Medulla oblongata (tissue), 1 donor: ENCODE data around the gene TMEM126A.
"Not testable (repeated sequence)": the region's sequence is repeated elsewhere in the genome, so short reads cannot be mapped to it uniquely, and the experiment has no call there.

Experiments
- DNase-seq: peaks from one replicate; pipeline ENCODE4 v3.0.0-alpha.2; 2015; ENCODE audit errors: extremely low spot score

TMEM126A gene

DNA sequence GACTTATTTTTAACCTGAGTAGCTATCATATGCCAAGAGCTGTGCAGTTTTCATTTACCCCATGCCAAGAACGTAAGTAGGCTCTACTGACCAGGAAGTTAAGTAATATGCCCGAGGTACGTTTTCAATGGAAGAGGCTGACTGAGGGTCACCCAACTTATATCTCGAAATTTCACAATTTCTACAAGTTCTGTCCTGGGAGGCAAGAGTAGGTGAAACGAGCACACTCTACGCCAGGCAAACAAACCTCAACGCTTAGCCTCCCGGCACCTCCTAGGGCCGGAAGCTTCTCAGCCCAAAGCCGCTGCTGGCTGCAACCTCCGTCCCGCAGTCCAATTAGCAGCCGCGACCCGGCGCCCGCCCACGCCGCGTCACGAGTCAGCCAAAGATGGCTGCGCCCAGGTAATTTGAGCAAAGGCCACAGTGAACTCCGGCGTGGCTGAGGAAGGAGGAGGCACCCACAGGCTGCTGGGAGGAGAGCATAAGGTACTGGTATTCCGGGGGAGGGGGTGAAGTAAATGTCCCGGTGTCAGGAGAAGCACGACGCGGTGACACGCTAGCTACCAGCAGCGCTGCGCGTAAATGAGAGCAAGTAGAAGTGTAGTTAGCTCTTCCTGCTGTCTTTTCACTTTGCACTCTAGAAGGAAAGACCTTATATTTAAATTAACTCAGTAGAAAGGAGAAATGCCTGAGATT lies at the start of gene TMEM126A:
TMEM126A (plus strand) TSS at position 364 of the 696 bp plus-strand sequence. CDS start 2,289 bp downstream, outside the sequence.
- DNase-seq = peak; percentile 92

DNA sequence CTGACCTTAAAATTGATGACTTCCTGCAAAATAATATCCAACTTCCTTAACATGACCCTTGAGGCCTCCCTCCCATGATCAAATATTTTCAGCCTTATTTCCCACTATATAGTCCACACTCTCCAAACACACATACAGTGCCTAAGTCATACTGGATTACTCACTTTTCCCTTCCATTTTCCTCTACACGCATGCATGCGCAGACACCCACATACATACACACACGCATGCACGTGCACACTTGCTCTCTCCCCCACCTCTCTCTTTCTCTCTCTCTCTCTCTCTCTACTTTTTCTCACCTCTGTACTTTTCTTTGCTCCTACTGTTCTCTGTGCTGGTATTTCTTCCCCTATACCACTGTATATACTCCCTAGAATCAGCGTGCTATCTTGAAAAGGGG lies 48.7 kb upstream of the TMEM126A start:
- no peak for DNase-seq

DNA sequence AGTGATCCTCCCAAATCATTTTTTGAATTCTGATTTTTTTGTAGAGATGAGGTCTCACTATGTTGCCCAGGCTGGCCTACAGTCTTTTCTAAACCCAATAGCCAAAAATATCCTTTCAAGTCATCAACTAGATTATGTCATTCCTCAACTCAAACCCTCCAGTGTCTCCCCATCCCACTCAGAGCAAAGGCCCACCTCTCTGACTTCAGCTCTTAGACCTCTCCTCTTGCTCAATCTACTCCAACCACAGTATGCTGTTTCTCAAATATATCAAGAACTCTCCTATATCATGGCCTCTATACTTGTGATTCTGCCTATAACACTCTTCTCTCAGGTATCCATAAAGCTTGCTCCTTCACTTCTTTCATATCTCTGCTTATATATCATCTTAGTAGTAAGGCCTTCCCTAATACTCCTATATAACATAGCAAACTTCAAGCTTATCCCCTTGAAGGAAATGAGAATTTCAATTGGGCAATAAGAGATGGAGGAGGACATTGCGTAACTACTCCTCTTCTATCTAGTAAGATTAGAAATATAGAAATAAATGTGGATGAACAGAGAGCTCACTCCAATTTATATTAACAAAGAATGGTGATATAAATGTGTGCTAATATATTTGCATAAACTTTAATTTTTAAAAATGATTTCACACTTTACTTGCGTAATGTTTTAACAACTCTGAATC lies 45.1 kb upstream of the TMEM126A start:
- no peak for DNase-seq

DNA sequence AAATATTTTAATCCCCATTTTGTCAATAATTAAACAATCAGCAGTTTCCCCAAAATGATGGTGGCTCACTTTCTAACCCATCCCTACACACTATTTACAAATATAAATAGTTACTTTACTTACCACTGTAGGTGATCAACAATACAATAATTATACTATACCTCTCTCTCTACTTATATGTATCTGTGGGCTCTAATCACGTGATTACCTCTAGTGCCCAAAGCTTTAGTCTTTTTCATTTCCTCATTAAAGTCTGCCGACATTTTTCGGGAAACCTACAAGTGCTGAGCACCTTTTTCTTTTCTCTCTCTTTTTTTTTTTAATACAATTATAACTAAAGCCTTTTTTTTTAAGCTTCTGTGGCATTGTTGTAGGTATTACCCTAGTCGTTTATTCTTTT lies 44.5 kb upstream of the TMEM126A start:
- no peak for DNase-seq

DNA sequence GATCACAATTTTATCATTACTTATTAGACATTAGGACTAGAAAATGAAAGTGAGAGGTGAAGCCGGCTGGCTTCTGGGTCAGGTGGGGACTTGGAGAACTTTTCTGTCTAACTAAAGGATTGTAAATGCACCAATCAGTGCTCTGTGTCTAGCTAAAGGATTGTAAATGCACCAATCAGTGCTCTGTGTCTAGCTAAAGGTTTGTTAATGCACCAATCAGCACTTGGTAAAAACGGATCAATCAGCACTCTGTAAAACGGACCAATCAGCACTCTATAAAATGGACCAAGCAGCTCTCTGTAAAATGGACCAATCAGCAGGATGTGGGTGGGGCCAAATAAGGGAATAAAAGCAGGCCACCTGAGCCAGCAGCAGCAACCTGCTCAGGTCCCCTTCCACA lies 41.5 kb upstream of the TMEM126A start:
- not testable (repeated sequence) for DNase-seq

DNA sequence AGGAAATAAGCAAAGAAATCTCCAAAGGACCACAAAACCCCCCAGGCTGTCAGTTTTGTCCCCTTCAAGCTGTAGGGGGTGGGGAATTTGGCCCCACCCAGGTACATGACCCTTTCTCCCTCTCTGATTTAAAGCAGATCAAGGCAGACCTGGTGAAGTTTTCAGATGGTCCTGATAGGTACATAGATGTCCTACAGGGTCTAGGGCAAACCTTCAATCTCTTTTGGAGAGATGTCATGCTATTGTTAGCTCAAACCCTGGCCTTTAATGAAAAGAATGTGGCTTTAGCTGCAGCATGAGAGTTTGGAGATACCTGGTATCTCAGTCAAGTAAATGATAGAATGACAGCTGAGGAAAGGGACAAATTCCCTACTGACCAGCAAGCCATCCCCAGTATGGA lies 39.1 kb upstream of the TMEM126A start:
- DNase-seq = not testable (repeated sequence)

DNA sequence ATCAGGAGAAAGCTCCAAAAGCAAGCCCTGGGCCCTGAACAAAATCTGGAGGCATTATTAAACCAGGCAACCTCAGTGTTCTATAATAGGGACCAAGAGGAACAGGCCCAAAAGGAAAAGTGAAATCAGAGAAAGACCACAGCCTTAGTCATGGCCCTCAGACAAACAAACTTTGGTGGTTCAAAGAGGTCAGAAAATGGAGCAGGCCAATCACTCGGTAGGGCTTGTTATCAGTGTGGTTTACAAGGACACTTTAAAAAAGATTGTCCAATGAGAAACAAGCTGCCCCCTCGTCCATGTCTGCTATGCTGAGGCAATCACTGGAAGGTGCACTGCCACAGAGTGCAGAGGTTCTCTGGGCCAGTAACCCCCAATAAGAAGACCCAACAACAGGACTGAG lies 38.5 kb upstream of the TMEM126A start:
- DNase-seq = not testable (repeated sequence)

DNA sequence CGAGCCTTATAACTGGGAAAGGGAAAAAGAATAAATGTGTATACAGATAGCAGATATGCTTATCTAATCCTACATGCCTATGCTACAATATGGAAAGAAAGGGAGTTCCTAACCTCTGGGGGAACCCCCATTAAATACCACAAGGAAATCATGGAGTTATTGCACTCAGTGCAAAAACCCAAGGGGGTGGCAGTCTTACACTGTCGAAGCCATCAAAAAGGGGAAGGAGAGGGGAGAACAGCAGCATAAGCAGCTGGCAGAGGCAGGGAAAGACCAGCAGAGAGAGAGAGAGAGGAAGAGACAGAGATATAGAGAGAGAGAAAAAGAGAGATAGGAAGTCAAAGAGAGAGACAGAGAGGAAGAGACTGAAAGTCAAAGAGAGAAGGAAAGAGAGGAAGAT lies 36.1 kb upstream of the TMEM126A start:
- not testable (repeated sequence) for DNase-seq

DNA sequence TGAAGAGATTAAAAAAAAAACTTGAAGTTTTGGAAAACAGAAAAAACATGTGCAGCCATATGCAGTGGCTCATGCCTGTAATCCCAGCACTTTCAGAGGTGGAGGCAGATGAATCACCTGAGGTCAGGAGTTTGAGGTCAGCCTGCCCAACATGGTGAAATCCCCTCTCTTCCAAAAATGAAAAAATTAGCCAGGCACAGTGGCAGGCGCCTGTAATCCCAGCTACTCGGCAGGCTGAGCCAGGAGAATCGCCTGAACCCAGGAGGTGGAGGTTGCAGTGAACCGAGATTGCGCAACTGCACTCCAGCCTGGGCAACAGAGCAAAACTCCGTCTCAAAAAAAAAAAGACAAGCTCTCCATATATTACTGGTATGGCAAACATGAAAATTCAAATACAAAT lies 28.3 kb upstream of the TMEM126A start:
- no peak for DNase-seq

DNA sequence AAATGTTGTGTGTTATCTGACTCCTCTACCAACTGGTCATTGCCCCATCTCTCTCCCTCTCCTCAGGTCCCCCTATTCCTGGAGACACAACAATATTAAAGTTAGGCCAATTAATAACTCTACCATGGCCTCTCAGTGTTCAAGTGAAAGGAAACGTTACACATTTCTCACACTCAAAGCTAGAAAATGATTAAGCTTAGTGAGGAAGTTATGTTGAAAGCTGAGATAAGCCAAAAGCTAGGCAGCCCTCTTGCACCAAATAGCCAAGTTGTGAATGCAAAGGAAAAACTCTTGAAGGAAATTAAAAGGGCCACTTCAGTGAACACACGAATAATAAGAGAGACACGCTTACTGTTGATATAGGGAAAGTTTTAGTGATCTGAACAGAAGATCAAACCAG lies 27.5 kb upstream of the TMEM126A start:
- DNase-seq = no peak

DNA sequence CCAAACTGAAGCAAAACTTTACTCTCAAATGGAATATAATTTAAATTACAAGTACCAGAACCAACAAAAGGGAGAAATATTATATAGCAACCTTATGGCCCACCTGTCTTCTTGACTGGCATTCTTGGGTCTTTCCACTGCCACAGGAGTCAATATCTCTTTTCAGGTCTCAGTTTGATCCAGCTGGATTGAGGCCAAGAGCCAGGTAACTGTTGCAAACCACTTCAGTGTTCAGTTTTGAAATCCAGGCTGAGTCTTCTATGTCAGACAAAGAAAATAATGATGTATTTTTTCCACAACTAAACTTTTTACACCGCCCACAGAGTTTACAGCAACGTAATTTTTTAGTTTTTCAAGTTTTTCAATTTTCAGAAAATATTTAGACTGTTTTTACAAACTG lies 21.3 kb upstream of the TMEM126A start:
- no peak for DNase-seq

DNA sequence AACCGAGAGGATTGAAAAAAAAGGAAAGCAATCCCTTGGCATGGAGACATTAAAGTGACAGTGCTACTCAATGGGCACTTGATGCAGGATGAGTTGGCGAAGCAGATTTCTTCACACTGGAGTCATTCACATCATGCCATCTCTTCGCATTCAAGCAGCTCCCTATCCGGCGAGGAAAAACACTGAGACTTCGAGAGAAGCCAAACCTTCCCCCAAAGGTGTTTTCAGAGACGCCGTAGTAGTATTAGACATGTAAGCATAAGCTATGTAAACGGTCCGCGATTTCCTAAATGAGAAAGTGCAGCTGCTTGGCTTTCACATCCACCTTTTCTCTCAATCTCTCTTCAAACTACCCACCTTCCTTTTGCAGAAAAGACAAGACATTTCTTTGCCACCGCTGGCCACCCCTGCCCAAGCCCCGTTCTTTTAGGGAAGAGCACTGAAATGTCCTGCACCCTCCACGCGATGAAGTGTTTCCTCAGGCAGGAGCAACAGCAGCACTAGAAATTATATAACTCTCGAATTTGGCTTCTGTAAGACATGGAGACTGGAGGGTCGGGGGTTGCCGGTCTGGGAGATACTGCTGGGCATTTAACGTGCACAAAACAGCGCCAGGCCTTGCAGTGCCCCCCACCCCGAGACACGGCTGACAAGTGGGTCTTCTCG lies 20.3 kb upstream of the TMEM126A start, which contains the start of gene DLG2:
DLG2 (minus strand) TSS at position 13 of the 666 bp plus-strand sequence.
- peak; percentile 71 for DNase-seq

DNA sequence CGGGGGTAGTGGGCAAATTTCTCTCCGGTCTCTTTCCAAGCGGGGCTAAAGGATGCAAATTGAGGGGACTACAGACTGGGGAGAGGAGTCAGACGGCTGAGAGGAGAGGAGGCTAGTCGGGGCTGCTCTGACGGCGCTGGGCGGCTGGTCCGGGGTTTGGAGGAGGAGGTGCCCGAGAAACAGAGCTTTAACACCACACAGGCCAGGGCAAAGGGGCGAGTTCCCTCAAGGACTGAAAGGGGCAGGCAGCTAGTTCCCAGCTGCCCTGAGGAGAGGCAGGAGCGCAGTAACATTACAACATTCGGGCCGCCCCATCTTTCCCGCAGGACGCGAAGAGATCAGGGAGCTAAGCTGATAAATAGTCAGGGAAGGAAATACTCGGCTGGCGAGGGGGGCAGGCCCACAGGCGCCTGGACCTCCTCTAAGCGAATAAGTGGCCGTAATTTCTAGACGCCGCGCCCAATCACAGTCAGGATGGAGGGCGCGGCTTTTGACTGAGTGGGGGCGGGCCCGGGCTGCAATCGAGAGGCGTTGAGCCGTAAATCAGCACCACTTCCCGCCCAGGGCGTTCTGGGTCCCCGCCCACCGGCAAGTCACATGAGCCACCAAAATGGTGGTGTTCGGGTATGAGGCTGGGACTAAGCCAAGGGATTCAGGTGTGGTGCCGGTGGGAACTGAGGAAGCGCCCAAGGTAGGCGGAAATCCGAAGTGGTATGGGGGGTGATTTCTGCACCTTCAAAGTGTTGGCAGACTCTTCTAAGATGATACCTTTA lies 19.6 kb upstream of the TMEM126A start, which contains the start of gene TMEM126B:
TMEM126B (plus strand) TSS at position 596 of the 773 bp plus-strand sequence; CDS start at position 611, 15 bp downstream.
- peak; percentile 99 for DNase-seq

DNA sequence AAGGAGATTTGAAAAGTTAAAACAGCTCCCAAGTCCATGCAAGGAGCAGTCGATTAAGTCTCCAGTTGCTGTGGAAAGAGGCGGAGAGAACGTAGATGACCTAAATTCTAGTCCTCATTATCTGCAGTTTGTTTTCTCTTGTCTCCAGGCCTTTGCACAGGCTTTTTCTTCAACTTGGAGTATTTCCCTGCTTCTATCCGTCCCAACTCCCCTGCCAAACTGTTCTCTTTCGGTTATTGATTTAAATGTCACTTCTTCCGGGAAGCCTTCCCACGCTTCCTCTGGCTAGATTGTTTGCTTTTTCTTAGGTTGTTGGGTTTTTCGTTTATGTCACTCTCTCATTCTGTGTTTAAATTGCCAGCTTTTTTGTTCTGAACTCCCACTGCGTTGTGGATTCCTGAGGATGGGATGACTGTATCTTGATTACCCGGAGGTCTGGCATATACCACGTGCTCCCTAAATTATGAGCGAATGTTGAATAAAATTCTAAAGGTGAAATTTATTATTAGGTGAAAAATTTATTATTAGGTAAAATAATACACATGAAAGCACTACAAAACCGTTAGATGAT lies 18.9 kb upstream of the TMEM126A start:
- no peak for DNase-seq

DNA sequence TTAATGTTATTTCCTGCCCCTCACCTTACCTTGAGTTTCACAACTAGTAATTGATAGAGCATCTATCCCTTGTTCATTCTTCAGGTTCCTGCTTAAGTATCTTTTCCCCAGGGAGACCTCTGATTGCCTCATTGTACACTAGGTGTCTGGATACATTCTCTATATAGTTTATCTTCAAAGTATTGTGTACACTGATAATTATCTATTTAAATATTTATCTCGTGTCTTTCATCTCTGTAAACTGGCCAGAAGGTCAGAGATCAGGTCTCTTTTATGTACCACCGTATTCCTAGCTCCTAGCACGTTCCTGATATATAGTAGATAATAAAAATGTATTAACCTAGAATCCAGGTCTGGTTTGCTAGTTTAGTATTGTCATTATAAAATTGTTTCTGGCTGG lies 13.0 kb upstream of the TMEM126A start:
- no peak for DNase-seq

DNA sequence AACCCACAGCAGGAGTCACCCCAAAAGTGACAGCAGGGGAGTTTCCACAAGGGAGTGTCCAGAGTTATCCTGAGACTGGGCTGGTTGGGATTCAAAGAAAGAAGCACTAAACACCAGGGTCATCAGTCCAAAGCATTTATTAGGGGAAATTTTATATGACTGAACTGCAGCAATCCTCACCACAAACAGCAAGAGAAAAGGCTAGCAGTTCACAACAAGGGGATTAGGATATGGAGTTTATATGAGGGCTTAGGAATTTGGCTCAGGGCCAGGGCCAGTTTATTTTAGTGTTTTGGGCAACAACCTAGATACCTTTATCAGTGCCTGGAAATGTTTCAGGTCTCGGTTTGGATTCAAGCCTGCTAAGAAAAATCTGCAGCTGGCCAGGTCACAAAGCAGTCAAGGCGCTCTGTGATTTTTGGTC lies 4.6 kb upstream of the TMEM126A start:
- no peak for DNase-seq

DNA sequence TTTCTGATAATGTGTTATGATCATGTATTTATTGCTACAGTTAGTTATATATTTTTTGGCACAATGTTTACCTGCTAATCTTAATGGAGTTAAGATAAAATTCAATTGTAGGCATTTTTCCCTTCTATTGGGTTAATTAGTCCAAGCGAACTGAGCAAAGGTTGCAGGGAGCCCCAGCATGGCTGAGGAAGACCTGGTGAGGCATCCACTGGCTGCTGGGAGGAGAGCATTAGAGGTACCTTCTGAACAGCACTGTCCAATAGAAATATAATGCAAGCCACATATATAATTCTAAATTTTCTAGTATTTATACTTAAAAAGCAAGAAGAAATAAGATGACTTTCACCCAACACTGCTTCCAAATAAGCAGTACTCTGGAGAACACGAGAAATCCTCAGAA lies 689 bp upstream of the TMEM126A start:
- no peak for DNase-seq

DNA sequence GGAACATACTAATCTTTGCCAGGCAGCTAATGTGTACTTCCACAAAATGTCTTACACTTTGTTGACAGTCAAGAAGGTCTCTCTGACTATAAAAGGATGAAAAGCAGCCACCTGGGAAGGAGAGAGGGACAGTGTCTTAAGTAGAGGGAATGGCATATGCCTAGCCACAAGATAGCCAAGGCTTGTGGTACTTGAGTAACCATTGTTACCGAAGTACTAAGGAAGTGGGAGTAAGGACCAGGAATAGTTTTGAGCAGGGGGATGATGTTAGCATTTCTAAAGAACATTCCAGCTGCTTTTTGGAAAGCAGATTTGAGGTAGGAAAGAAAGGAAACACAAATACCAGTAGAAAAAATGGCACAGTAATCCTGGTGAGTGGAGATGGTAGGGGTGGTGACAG lies 3.4 kb downstream of the TMEM126A start:
- DNase-seq = no peak

DNA sequence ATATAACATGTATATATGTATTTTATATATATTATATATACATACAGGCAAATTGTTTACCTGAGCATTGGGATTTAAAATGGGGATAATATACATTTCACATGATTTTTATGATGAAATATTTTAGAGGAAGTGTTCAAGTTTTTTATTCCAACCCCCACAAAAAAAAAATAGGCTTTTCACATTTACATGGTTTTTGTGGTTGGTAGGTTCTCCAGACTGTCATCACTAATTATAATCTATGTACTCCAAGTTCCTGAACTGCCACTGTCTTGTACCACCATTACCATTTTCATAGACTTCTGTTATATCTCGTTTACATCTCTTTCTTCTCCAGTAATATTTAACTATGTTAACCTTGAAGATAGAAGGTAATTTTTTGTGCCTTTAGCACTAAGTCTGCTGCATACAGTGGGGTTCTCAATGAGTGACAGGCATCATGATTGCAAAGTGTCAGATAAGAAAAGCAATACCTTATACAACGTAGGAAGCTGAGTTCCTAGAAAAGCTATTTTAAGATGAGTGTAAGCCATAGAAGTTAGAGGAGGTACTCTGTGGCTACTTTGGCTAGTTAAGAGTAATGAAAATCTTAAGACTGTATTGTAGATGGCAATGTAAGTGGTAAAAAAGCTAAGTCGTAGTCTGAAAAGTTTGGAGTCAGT lies 5.2 kb downstream of the TMEM126A start:
- no peak for DNase-seq

DNA sequence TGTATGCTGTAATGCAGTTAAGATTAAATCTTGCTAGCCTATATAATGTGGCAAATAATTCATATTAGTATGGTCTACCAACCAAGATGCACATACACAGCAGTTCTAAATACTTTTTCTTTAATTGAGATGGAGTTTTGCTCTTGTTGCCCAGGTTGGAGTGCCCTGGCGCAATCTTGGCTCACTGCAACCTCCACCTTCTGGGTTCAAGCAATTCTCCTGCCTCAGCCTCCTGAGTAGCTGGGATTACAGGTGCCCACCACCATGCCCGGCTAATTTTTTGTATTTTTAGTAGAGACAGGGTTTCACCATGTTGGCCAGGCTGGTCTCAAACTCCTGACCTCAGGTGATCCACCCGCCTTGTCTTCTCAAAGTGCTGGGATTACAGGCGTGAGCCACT lies 6.6 kb downstream of the TMEM126A start:
- not testable (repeated sequence) for DNase-seq

DNA sequence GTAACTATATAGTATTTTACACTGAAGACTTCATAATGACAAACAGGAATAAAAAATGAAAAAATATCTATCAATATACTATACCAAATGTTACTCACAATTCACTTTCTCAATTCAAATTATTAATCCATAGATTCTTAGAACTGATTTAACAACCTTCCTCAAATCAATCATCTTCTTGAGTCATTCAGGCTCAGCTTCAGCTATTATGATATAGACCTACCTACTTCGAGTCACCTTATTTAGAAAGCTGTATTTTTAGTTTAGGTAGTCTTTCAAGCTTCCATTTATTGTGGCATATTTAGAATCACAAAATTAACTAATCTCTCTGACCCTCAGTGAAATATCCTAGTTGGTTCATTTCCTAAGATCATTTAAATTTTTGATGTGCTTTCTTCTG lies 9.0 kb downstream of the TMEM126A start:
- no peak for DNase-seq
